Measurements from ENCODE around the gene LDB2.

LDB2 gene

GRCh38 chr4:16464651-16465050 is 433.8 kb downstream of the LDB2 start:
- DNase-seq = no peak

GRCh38 chr4:16462656-16463055 is 435.8 kb downstream of the LDB2 start:
- no peak for DNase-seq

GRCh38 chr4:16461362-16461761 is 437.1 kb downstream of the LDB2 start:
- DNase-seq = no peak

GRCh38 chr4:16457944-16458343 is 440.5 kb downstream of the LDB2 start:
- DNase-seq = no peak

Data from hippocampal formation (tissue), 2 donors.